H9 (cell line): Measurements from ENCODE around the gene CPNE2. TPM values are rescaled to one million over a fixed set of nuclear protein-coding genes. Genes with fewer than 3 reads are reported as not detected.

ENCODE experiments used
- DNase-seq: peaks from one replicate; pipeline ENCODE4 v3.0.0-alpha.2; 2017
- H2AFZ ChIP-seq: one replicate; pipeline ENCODE4 v1.6.1; 2013; ENCODE audit warnings: mild to moderate bottlenecking, low read length, control low read depth, moderate library complexity
- H2AK5ac ChIP-seq: 2 replicates; pipeline ENCODE4 v1.6.1; 2013; ENCODE audit warnings: low read length, control low read depth, mixed read lengths; ENCODE audit not compliant: insufficient read length
- H2BK120ac ChIP-seq: one replicate; pipeline ENCODE4 v1.6.1; 2013; ENCODE audit warnings: low read depth, mild to moderate bottlenecking, low read length, control low read depth, inconsistent platforms; ENCODE audit not compliant: poor library complexity, severe bottlenecking
- H2BK12ac ChIP-seq: 2 replicates; pipeline ENCODE4 v1.6.1; 2013; ENCODE audit warnings: low read length, control low read depth, mixed read lengths, low read depth; ENCODE audit not compliant: insufficient read length
- H2BK15ac ChIP-seq: 2 replicates; pipeline ENCODE4 v1.6.1; 2013; ENCODE audit warnings: low read depth, low read length, control low read depth
- H2BK20ac ChIP-seq: one replicate; pipeline ENCODE4 v1.6.1; 2013; ENCODE audit warnings: low read depth, mild to moderate bottlenecking, low read length, control low read depth, inconsistent platforms; ENCODE audit not compliant: poor library complexity, severe bottlenecking
- H2BK5ac ChIP-seq: 2 replicates; pipeline ENCODE4 v1.6.1; 2013; ENCODE audit warnings: low read length, control low read depth, mixed read lengths; ENCODE audit not compliant: insufficient read length
- H3K14ac ChIP-seq: 2 replicates; pipeline ENCODE4 v1.6.1; 2013; ENCODE audit warnings: low read length, control low read depth; ENCODE audit not compliant: insufficient read depth
- H3K18ac ChIP-seq: 2 replicates; pipeline ENCODE4 v1.6.1; 2013; ENCODE audit warnings: low read depth, mild to moderate bottlenecking, mixed read lengths, low read length, control low read depth; ENCODE audit not compliant: insufficient read length
- H3K23ac ChIP-seq: 2 replicates; pipeline ENCODE4 v1.6.1; 2013; ENCODE audit warnings: low read length, control low read depth, mixed read lengths, low read depth; ENCODE audit not compliant: insufficient read length
- H3K23me2 ChIP-seq: 2 replicates; pipeline ENCODE4 v1.6.1; 2013; ENCODE audit warnings: low read depth, mild to moderate bottlenecking, mixed read lengths, low read length, control low read depth; ENCODE audit not compliant: insufficient read length, poor library complexity, severe bottlenecking
- H3K27ac ChIP-seq: 2 replicates; pipeline ENCODE4 v1.5.1; 2013; ENCODE audit warnings: low read length, control low read depth, mixed read lengths, low read depth; ENCODE audit not compliant: insufficient read length
- H3K27me3 ChIP-seq: 2 replicates; pipeline ENCODE4 v1.6.1; 2013; ENCODE audit warnings: low read length, control low read depth, inconsistent platforms; ENCODE audit not compliant: insufficient read depth
- H3K4ac ChIP-seq: 2 replicates; pipeline ENCODE4 v1.6.1; 2013; ENCODE audit warnings: low read depth, mild to moderate bottlenecking, control low read depth, inconsistent platforms, low read length, moderate library complexity
- H3K4me1 ChIP-seq: 2 replicates; pipeline ENCODE4 v1.6.1; 2013; ENCODE audit warnings: low read length, control low read depth, inconsistent platforms; ENCODE audit not compliant: insufficient read depth
- H3K4me2 ChIP-seq: 2 replicates; pipeline ENCODE4 v1.6.1; 2013; ENCODE audit warnings: low read length, control low read depth, mixed read lengths; ENCODE audit not compliant: insufficient read length, insufficient read depth
- H3K56ac ChIP-seq: 2 replicates; pipeline ENCODE4 v1.6.1; 2013; ENCODE audit warnings: low read depth, mild to moderate bottlenecking, mixed read lengths, low read length, control low read depth; ENCODE audit not compliant: insufficient read length
- H3K79me1 ChIP-seq: 2 replicates; pipeline ENCODE4 v1.6.1; 2013; ENCODE audit warnings: low read depth, mild to moderate bottlenecking, moderate library complexity, low read length, control low read depth, inconsistent platforms; ENCODE audit not compliant: insufficient read depth, poor library complexity, severe bottlenecking
- H3K79me2 ChIP-seq: 2 replicates; pipeline ENCODE4 v1.6.1; 2013; ENCODE audit warnings: low read length, control low read depth, inconsistent platforms; ENCODE audit not compliant: insufficient read depth
- H3K9ac ChIP-seq: 2 replicates; pipeline ENCODE4 v1.6.1; 2013; ENCODE audit warnings: low read length, control low read depth, mixed read lengths; ENCODE audit not compliant: insufficient read length; ENCODE audit errors: extremely low read depth
- H3K9me3 ChIP-seq: one replicate; pipeline ENCODE4 v1.6.1; 2013; ENCODE audit warnings: low read depth, low read length, inconsistent platforms; ENCODE audit not compliant: control insufficient read depth
- H3T11ph ChIP-seq: one replicate; pipeline ENCODE4 v1.6.1; 2013; ENCODE audit warnings: mild to moderate bottlenecking, low read length, control low read depth, inconsistent platforms
- H4K20me1 ChIP-seq: one replicate; pipeline ENCODE4 v1.6.1; 2013; ENCODE audit not compliant: control insufficient read depth, insufficient read length, insufficient read depth
- H4K5ac ChIP-seq: 2 replicates; pipeline ENCODE4 v1.6.1; 2013; ENCODE audit warnings: low read depth, mild to moderate bottlenecking, mixed read lengths, low read length, control low read depth; ENCODE audit not compliant: insufficient read length
- H4K8ac ChIP-seq: replicated peaks from 2 replicates; pipeline ENCODE4 v1.6.1; 2013; ENCODE audit warnings: low read length, control low read depth, mixed read lengths, low read depth; ENCODE audit not compliant: insufficient read length
- H4K91ac ChIP-seq: 2 replicates; pipeline ENCODE4 v1.6.1; 2013; ENCODE audit warnings: low read depth, mild to moderate bottlenecking, moderate library complexity, mixed read lengths, low read length, control low read depth; ENCODE audit not compliant: insufficient read length
- H3K27ac Mint-ChIP-seq, 3 experiments: 2 replicates in 2 of 3; 3 replicates in 1 of 3; pipeline ENCODE4 v1.8.0; 2020 to 2021; ENCODE audit warnings: mixed read lengths in 3 of 3, mild to moderate bottlenecking in 1 of 3, moderate library complexity in 1 of 3
- H3K27me3 Mint-ChIP-seq: 2 replicates; pipeline ENCODE4 v1.8.0; 2021; ENCODE audit warnings: low read depth, mild to moderate bottlenecking, moderate library complexity, mixed read lengths
- H3K36me3 Mint-ChIP-seq, 3 experiments: 2 replicates in 2 of 3; 3 replicates in 1 of 3; pipeline ENCODE4 v1.8.0; 2020 to 2021; ENCODE audit warnings: low read depth in 3 of 3, mixed read lengths in 3 of 3; ENCODE audit not compliant: insufficient read depth in 1 of 3
- H3K4me1 Mint-ChIP-seq, 2 experiments: 2 replicates each; pipeline ENCODE4 v1.8.0; 2020; ENCODE audit warnings: mixed read lengths in 2 of 2
- H3K4me3 Mint-ChIP-seq, 2 experiments: 2 replicates in 1 of 2; 3 replicates in 1 of 2; pipeline ENCODE4 v1.8.0; 2020 to 2021; ENCODE audit warnings: mild to moderate bottlenecking in 2 of 2, mixed read lengths in 2 of 2, moderate library complexity in 1 of 2
- H3K9me3 Mint-ChIP-seq, 2 experiments: 2 replicates in 1 of 2; 3 replicates in 1 of 2; pipeline ENCODE4 v1.8.0; 2020; ENCODE audit warnings: mild to moderate bottlenecking in 2 of 2, mixed read lengths in 2 of 2, moderate library complexity in 1 of 2
- whole genome bisulfite sequencing: extraction: QIAGEN DNeasy Blood & Tissue Kit; methylation state at CpG from one replicate; pipeline ENCODE4 v1.1.7; 2013; ENCODE audit warnings: missing lambda C conversion rate, low lambda C conversion rate, mixed read lengths; ENCODE audit not compliant: insufficient read length; ENCODE audit errors: extremely low coverage; 5-methylcytosine and 5-hydroxymethylcytosine counted together
- total RNA-seq: library from RNA; stranded (reverse); gene quantifications from 2 replicates; pipeline ENCODE4 v1.2.1, GENCODE V29; 2021
- TF ChIP-seq, protein P1 (sequence below): fragments of 200-600 bp; sonication (generic); conservative IDR thresholded peaks from 3 replicates; pipeline ENCODE4 v1.8.0; 2021; ENCODE audit warnings: antibody characterized with exemption, mild to moderate bottlenecking

Gene CPNE2
- total RNA-seq, 1 experiment from 2014 or later: 8.0 TPM

DNA sequence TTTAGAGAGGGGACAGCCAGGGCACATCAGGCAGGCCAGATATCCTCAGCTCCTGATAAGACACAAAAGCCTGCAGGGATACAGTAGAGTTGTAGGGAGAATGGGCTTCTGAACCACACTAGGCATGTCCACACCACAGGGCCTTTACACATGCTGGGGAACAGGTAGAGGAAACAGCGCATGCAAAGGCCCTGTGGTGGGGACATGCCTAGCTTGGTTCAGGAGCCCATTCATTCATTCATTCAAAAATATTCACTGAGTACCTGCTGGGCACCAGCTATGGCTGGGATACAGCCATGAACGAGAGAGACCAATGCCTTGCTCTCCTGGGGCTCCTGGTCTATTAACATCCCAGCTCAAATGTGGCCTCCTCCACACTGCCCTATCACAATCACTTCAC is 4.4 kb downstream of the CPNE2 start:
- Histone ChIP-seq H4K8ac (no peak overlapping the region), H2BK5ac (no peak overlapping the region), H3K27ac (no peak overlapping the region), H3K27me3 (peaks cover 3% of the 10 kb centered on the region; the same call in 1 of the 2 replicates), H2AK5ac (no peak overlapping the region), H3K23ac (no peak overlapping the region), H3K4me2 (no peak overlapping the region), H3T11ph (no peak overlapping the region), H3K23me2 (peaks cover 8% of the 10 kb centered on the region), H4K5ac (no peak overlapping the region), H2BK15ac (no peak overlapping the region), H2AFZ (no peak overlapping the region), H3K9me3 (no peaks in the 10 kb centered on the region), H4K91ac (no peak overlapping the region), H3K14ac (no peak overlapping the region), H3K56ac (no peak overlapping the region), H2BK20ac (no peak overlapping the region), H3K4me1 (no peaks in the 10 kb centered on the region; the same call in none of the 2 replicates), H3K18ac (no peak overlapping the region), H2BK12ac (no peak overlapping the region), H2BK120ac (no peak overlapping the region), H4K20me1 (no peaks in the 10 kb centered on the region), H3K4ac (no peak overlapping the region), H3K9ac (no peak overlapping the region), H3K79me1 (no peaks in the 10 kb centered on the region), H3K79me2 (no peaks in the 10 kb centered on the region)
- no peaks in the 10 kb centered on the region; a peak in 1 of 5 replicates for H3K9me3 Mint-ChIP-seq
- H3K27me3 Mint-ChIP-seq: peaks cover 22% of the 10 kb centered on the region
- H3K4me1 Mint-ChIP-seq: peaks cover 14 to 28% of the 10 kb centered on the region in 2 experiments
- H3K36me3 Mint-ChIP-seq: no peaks in the 10 kb centered on the region; a peak in 1 of 7 replicates
- TF ChIP-seq, protein P1, sequence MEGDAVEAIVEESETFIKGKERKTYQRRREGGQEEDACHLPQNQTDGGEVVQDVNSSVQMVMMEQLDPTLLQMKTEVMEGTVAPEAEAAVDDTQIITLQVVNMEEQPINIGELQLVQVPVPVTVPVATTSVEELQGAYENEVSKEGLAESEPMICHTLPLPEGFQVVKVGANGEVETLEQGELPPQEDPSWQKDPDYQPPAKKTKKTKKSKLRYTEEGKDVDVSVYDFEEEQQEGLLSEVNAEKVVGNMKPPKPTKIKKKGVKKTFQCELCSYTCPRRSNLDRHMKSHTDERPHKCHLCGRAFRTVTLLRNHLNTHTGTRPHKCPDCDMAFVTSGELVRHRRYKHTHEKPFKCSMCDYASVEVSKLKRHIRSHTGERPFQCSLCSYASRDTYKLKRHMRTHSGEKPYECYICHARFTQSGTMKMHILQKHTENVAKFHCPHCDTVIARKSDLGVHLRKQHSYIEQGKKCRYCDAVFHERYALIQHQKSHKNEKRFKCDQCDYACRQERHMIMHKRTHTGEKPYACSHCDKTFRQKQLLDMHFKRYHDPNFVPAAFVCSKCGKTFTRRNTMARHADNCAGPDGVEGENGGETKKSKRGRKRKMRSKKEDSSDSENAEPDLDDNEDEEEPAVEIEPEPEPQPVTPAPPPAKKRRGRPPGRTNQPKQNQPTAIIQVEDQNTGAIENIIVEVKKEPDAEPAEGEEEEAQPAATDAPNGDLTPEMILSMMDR: no peak
- no peak overlapping the region for H3K4me3 Mint-ChIP-seq
- WGBS: no CpG with 5 or more reads among the region's 2 CpGs
- DNase-seq: no peak
- no peak overlapping the region for H3K27ac Mint-ChIP-seq
